Measurements from ENCODE around the gene UBE3D. TPM values are rescaled to one million over a fixed set of nuclear protein-coding genes. Genes with fewer than 3 reads are reported as not detected.
"Not testable (repeated sequence)": the region's sequence is repeated elsewhere in the genome, so short reads cannot be mapped to it uniquely, and the experiment has no call there.

Gene UBE3D
- total RNA-seq, 1 donor from 2014 or later: 4.4 TPM

- no peak overlapping the region for H3K27ac ChIP-seq
- no peak for TF ChIP-seq CTCF (IDR thresholded peaks at IDR 0.05)
- no peaks in the 10 kb centered on the region for H3K36me3 ChIP-seq
- no peaks in the 10 kb centered on the region for H3K4me1 ChIP-seq
- ATAC-seq (no peak), DNase-seq (no peak)
- intact Hi-C loops (cut with DNase I): no loop called here
- no peak overlapping the region for H3K4me3 ChIP-seq
- no peaks in the 10 kb centered on the region for H3K27me3 ChIP-seq
- no peaks in the 10 kb centered on the region for H3K9me3 ChIP-seq
Observed at GRCh38 chr6:82867946-82868345, 197.7 kb downstream of the UBE3D start.

- DNase-seq (no peak), ATAC-seq (no peak)
- H3K4me3 ChIP-seq: no peak overlapping the region
- no peaks in the 10 kb centered on the region for H3K4me1 ChIP-seq
- H3K27me3 ChIP-seq: no peaks in the 10 kb centered on the region
- TF ChIP-seq CTCF (IDR thresholded peaks at IDR 0.05): no peak
- intact Hi-C loops (cut with DNase I): no loop called here
- H3K9me3 ChIP-seq: no peaks in the 10 kb centered on the region
- H3K27ac ChIP-seq: no peak overlapping the region
- no peaks in the 10 kb centered on the region for H3K36me3 ChIP-seq
Observed at GRCh38 chr6:82866446-82866845, 199.2 kb downstream of the UBE3D start.

- intact Hi-C loops (cut with DNase I): no loop called here
- H3K4me3 ChIP-seq: no peak overlapping the region
- no peak for ATAC-seq
- H3K27ac ChIP-seq: no peak overlapping the region
- no peak for DNase-seq
- no peaks in the 10 kb centered on the region for H3K4me1 ChIP-seq
- no peak for TF ChIP-seq CTCF (IDR thresholded peaks at IDR 0.05)
- no peaks in the 10 kb centered on the region for H3K27me3 ChIP-seq
- H3K36me3 ChIP-seq: no peaks in the 10 kb centered on the region
- no peaks in the 10 kb centered on the region for H3K9me3 ChIP-seq
Observed at GRCh38 chr6:82865461-82865860, 200.2 kb downstream of the UBE3D start.

- H3K9me3 ChIP-seq: no peaks in the 10 kb centered on the region
- DNase-seq (no peak), ATAC-seq (no peak)
- intact Hi-C loops (cut with DNase I): no loop called here
- no peaks in the 10 kb centered on the region for H3K4me1 ChIP-seq
- no peak overlapping the region for H3K4me3 ChIP-seq
- no peaks in the 10 kb centered on the region for H3K36me3 ChIP-seq
- no peaks in the 10 kb centered on the region for H3K27me3 ChIP-seq
- no peak for TF ChIP-seq CTCF (IDR thresholded peaks at IDR 0.05)
- H3K27ac ChIP-seq: no peak overlapping the region
Observed at GRCh38 chr6:82863781-82864180, 201.9 kb downstream of the UBE3D start.

GRCh38 chr6:82862543-82862942, 203.1 kb downstream of the UBE3D start:
- H3K9me3 ChIP-seq: no peaks in the 10 kb centered on the region
- TF ChIP-seq CTCF (IDR thresholded peaks at IDR 0.05): no peak
- no peaks in the 10 kb centered on the region for H3K4me1 ChIP-seq
- no peaks in the 10 kb centered on the region for H3K36me3 ChIP-seq
- intact Hi-C loops (cut with DNase I): no loop called here
- H3K4me3 ChIP-seq: no peak overlapping the region
- H3K27me3 ChIP-seq: no peaks in the 10 kb centered on the region
- H3K27ac ChIP-seq: no peak overlapping the region
- peak; percentile 72 for ATAC-seq
- no peak for DNase-seq

GRCh38 chr6:82861121-82861520, 204.5 kb downstream of the UBE3D start:
- ATAC-seq (no peak), DNase-seq (no peak)
- intact Hi-C loops (cut with DNase I): no loop called here
- no peak overlapping the region for H3K27ac ChIP-seq
- no peaks in the 10 kb centered on the region for H3K27me3 ChIP-seq
- H3K4me3 ChIP-seq: no peak overlapping the region
- no peaks in the 10 kb centered on the region for H3K4me1 ChIP-seq
- no peaks in the 10 kb centered on the region for H3K9me3 ChIP-seq
- TF ChIP-seq CTCF (IDR thresholded peaks at IDR 0.05): no peak
- no peaks in the 10 kb centered on the region for H3K36me3 ChIP-seq

- intact Hi-C loops (cut with DNase I); H3K4me1 ChIP-seq; H3K36me3 ChIP-seq; ATAC-seq; H3K27me3 ChIP-seq; DNase-seq; H3K9me3 ChIP-seq; H3K27ac ChIP-seq; H3K4me3 ChIP-seq: not testable (repeated sequence)
Observed at GRCh38 chr6:82856077-82856476, 209.6 kb downstream of the UBE3D start.

- H3K27ac ChIP-seq; ATAC-seq; DNase-seq; H3K4me1 ChIP-seq; intact Hi-C loops (cut with DNase I); H3K9me3 ChIP-seq; H3K27me3 ChIP-seq; H3K4me3 ChIP-seq; H3K36me3 ChIP-seq: not testable (repeated sequence)
Observed at GRCh38 chr6:82852904-82853303, 212.7 kb downstream of the UBE3D start.
